Activated T-helper 1 cell treated with anti-CD3 and anti-CD28 coated beads, Interleukin-12 subunit alpha, Interleukin-12 subunit beta, Interleukin-2, Interleukin-4 antibody, amounts not matched to agents 30 ng/mL and 10 ng/mL and 1 ng/mL, durations not matched to agents 14 hours and 24 hours and 36 hours (primary cell): ENCODE results near the gene PCDHB10. TPM values are rescaled to one million over a fixed set of nuclear protein-coding genes. Genes with fewer than 3 reads are reported as not detected.
"Not testable (repeated sequence)": the region's sequence is repeated elsewhere in the genome, so short reads cannot be mapped to it uniquely, and the experiment has no call there.

Experiments
- DNase-seq: peaks from one replicate; pipeline ENCODE4 v3.0.0; 2021; ENCODE audit warnings: low spot score
- H3K27ac Mint-ChIP-seq: one replicate; pipeline ENCODE4 v1.8.0; 2021; ENCODE audit warnings: mild to moderate bottlenecking, mixed read lengths
- H3K27me3 Mint-ChIP-seq: one replicate; pipeline ENCODE4 v1.8.0; 2022; ENCODE audit warnings: mild to moderate bottlenecking, moderate library complexity, mixed read lengths; ENCODE audit not compliant: insufficient read depth
- H3K36me3 Mint-ChIP-seq: one replicate; pipeline ENCODE4 v1.8.0; 2021; ENCODE audit warnings: low read depth, mixed read lengths
- H3K4me1 Mint-ChIP-seq: one replicate; pipeline ENCODE4 v1.8.0; 2021; ENCODE audit warnings: low read depth, mixed read lengths
- H3K4me3 Mint-ChIP-seq: one replicate; pipeline ENCODE4 v1.8.0; 2021; ENCODE audit warnings: mild to moderate bottlenecking, moderate library complexity, mixed read lengths
- H3K9me3 Mint-ChIP-seq: one replicate; pipeline ENCODE4 v1.8.0; 2021; ENCODE audit warnings: mixed read lengths
- intact Hi-C: fragments of 100-400 bp; cut with micrococcal nuclease; formaldehyde crosslinking; loops from one replicate; pipeline ENCODE4 v1.15.1; 2024
- total RNA-seq: library from RNA; stranded (reverse); gene quantifications from 2 replicates; pipeline ENCODE4 v1.2.3, GENCODE V29; 2022

The PCDHB10 gene
- total RNA-seq, 1 donor from 2014 or later = not detected

DNA sequence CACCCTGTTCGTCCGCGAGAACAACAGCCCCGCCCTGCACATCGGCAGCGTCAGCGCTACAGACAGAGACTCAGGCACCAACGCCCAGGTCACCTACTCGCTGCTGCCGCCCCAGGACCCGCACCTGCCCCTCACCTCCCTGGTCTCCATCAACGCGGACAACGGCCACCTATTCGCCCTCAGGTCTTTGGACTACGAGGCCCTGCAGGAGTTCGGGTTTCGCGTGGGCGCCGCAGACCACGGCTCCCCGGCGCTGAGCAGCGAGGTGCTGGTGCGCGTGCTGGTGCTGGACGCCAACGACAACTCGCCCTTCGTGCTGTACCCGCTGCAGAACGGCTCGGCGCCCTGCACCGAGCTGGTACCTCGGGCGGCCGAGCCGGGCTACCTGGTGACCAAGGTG, 43.8 kb downstream of the PCDHB10 start:
- not testable (repeated sequence) for H3K36me3 Mint-ChIP-seq

GRCh38 chr5:141236516-141237313, 44.6 kb downstream of the PCDHB10 start:
- H3K4me1 Mint-ChIP-seq = no peaks in the 10 kb centered on the region
- peaks cover 45% of the 10 kb centered on the region for H3K9me3 Mint-ChIP-seq
- no peak for DNase-seq
- H3K27ac Mint-ChIP-seq = peak overlapping the region; percentile 86
- intact Hi-C loops = loop anchor here (10.0 kb wide), 1 partner anchor 372 kb away; the partner anchor contains the start of gene PCDHA11
- peaks cover 3% of the 10 kb centered on the region for H3K27me3 Mint-ChIP-seq
- H3K36me3 Mint-ChIP-seq = peaks cover 1% of the 10 kb centered on the region
- H3K4me3 Mint-ChIP-seq = peak overlapping the region; percentile 26

More for the DNA sequence above, 43.8 kb downstream of the PCDHB10 start:
- Mint-ChIP-seq H3K9me3 (peaks cover 49% of the 10 kb centered on the region), H3K27ac (peak overlapping the region; percentile 23)
- DNase-seq, H3K27me3 Mint-ChIP-seq, H3K4me3 Mint-ChIP-seq, H3K4me1 Mint-ChIP-seq: not testable (repeated sequence)
- intact Hi-C loops = loop anchor here (10.0 kb wide), 1 partner anchor 371 kb away; the partner anchor contains the start of gene PCDHA11

GRCh38 chr5:141241496-141241895, 49.3 kb downstream of the PCDHB10 start:
- Mint-ChIP-seq H3K9me3 (peaks cover 70% of the 10 kb centered on the region), H3K27me3 (peaks cover 2% of the 10 kb centered on the region), H3K27ac (no peak overlapping the region), H3K36me3 (peaks cover 1% of the 10 kb centered on the region), H3K4me1 (no peaks in the 10 kb centered on the region), H3K4me3 (no peak overlapping the region)
- no peak for DNase-seq
- intact Hi-C loops = loop anchor here (10.0 kb wide), 1 partner anchor 113 kb away; the partner anchor contains the start of genes PCDHGA4, PCDHGB1 and PCDHGB2

Other genes with a start within 250 kb of the PCDHB10 start
- not detected in 2 replicates for gene PCDHAC2, start 225.9 kb upstream of the PCDHB10 start, total RNA-seq
- not detected in 2 replicates for gene PCDHB1, start 141.0 kb upstream of the PCDHB10 start, total RNA-seq
- gene PCDHB2, start 97.7 kb upstream of the PCDHB10 start, total RNA-seq = not detected in 2 replicates
- gene PCDHB3, start 91.9 kb upstream of the PCDHB10 start, total RNA-seq = not detected in 2 replicates
- gene PCDHB4, start 70.5 kb upstream of the PCDHB10 start, total RNA-seq = not detected in 2 replicates
- gene PCDHB5, start 57.1 kb upstream of the PCDHB10 start, total RNA-seq = not detected in 2 replicates
- not detected in 2 replicates for gene PCDHB6, start 42.3 kb upstream of the PCDHB10 start, total RNA-seq
- not detected in 2 replicates for gene PCDHB7, start 19.7 kb upstream of the PCDHB10 start, total RNA-seq
- not detected in 2 replicates for gene PCDHB8, start 14.6 kb upstream of the PCDHB10 start, total RNA-seq
- gene PCDHB16, start 10.0 kb upstream of the PCDHB10 start, total RNA-seq = not detected in 2 replicates
- gene PCDHB9, start 5.2 kb upstream of the PCDHB10 start, total RNA-seq = not detected in 2 replicates
- not detected in 2 replicates for gene PCDHB11, start 7.3 kb downstream of the PCDHB10 start, total RNA-seq
- not detected in 2 replicates for gene PCDHB12, start 16.4 kb downstream of the PCDHB10 start, total RNA-seq
- not detected in 2 replicates for gene PCDHB13, start 21.6 kb downstream of the PCDHB10 start, total RNA-seq
- gene PCDHB14, start 31.0 kb downstream of the PCDHB10 start, total RNA-seq = not detected in 2 replicates
- gene PCDHB15, start 53.0 kb downstream of the PCDHB10 start, total RNA-seq = not detected in 2 replicates
- 0.20 and 0.57 TPM in 2 replicates for gene SLC25A2, start 111.7 kb downstream of the PCDHB10 start, total RNA-seq
- gene TAF7, start 128.4 kb downstream of the PCDHB10 start, total RNA-seq = 71.6 and 73.7 TPM in 2 replicates
- 0.10 TPM in 2 replicates for gene PCDHGA1, start 138.2 kb downstream of the PCDHB10 start, total RNA-seq
- 0.08 and 0.17 TPM in 2 replicates for gene PCDHGA2, start 146.4 kb downstream of the PCDHB10 start, total RNA-seq
- 0.10 TPM in 1 of 2 replicates, not detected in the other for gene PCDHGA3, start 151.5 kb downstream of the PCDHB10 start, total RNA-seq
- 0.18 and 0.32 TPM in 2 replicates for gene PCDHGB1, start 157.7 kb downstream of the PCDHB10 start, total RNA-seq
- gene PCDHGA4, start 162.7 kb downstream of the PCDHB10 start, total RNA-seq = 0.21 and 0.44 TPM in 2 replicates
- gene PCDHGB2, start 167.6 kb downstream of the PCDHB10 start, total RNA-seq = 0.47 and 0.93 TPM in 2 replicates
- 0.24 and 0.31 TPM in 2 replicates for gene PCDHGA5, start 171.8 kb downstream of the PCDHB10 start, total RNA-seq
- 0.47 and 0.66 TPM in 2 replicates for gene PCDHGB3, start 177.9 kb downstream of the PCDHB10 start, total RNA-seq
- 0.16 and 0.42 TPM in 2 replicates for gene PCDHGA6, start 181.5 kb downstream of the PCDHB10 start, total RNA-seq
- gene PCDHGA7, start 190.4 kb downstream of the PCDHB10 start, total RNA-seq = 0.16 and 0.22 TPM in 2 replicates
- gene PCDHGB4, start 195.3 kb downstream of the PCDHB10 start, total RNA-seq = 0.18 and 0.27 TPM in 2 replicates
- 0.03 TPM in 1 of 2 replicates, not detected in the other for gene PCDHGA8, start 200.3 kb downstream of the PCDHB10 start, total RNA-seq
- gene PCDHGB5, start 205.6 kb downstream of the PCDHB10 start, total RNA-seq = 0.56 and 0.83 TPM in 2 replicates
- 0.21 and 0.39 TPM in 2 replicates for gene PCDHGA9, start 210.4 kb downstream of the PCDHB10 start, total RNA-seq
- gene PCDHGB6, start 215.7 kb downstream of the PCDHB10 start, total RNA-seq = 0.12 and 0.18 TPM in 2 replicates
- gene PCDHGA10, start 220.6 kb downstream of the PCDHB10 start, total RNA-seq = 0.10 and 0.13 TPM in 2 replicates
- 0.13 TPM in 1 of 2 replicates, not detected in the other for gene PCDHGB7, start 225.3 kb downstream of the PCDHB10 start, total RNA-seq
- gene PCDHGA11, start 228.7 kb downstream of the PCDHB10 start, total RNA-seq = 0.16 and 0.24 TPM in 2 replicates
- 0.18 TPM in 1 of 2 replicates, not detected in the other for gene PCDHGA12, start 238.2 kb downstream of the PCDHB10 start, total RNA-seq